ENCODE measurements around the gene BATF3.

Gene BATF3

GRCh38 chr1:212700892-212701819 lies 1.5 kb upstream of the BATF3 start:
- no peak overlapping the region for H3K27ac ChIP-seq
- no peak for TF ChIP-seq ZFX (IDR thresholded peaks at IDR 0.05)
- TF ChIP-seq CTCF (conservative IDR thresholded peaks at IDR 0.05) = no peak

- H3K27ac ChIP-seq = no peak overlapping the region
Observed at GRCh38 chr1:212700223-212700891, 717 bp upstream of the BATF3 start.

GRCh38 chr1:212699104-212699624 lies 476 bp downstream of the BATF3 start:
- H3K27ac ChIP-seq = peak overlapping the region; percentile 7; the same call in 1 of the 2 replicates
- TF ChIP-seq CTCF (conservative IDR thresholded peaks at IDR 0.05) = peak; percentile 81
- no peak for TF ChIP-seq ZFX (IDR thresholded peaks at IDR 0.05)

More at GRCh38 chr1:212700223-212700891, 717 bp upstream of the BATF3 start:
- TF ChIP-seq CTCF (conservative IDR thresholded peaks at IDR 0.05) (no peak), ZFX (IDR thresholded peaks at IDR 0.05) (no peak)

GRCh38 chr1:212698467-212699103 lies 1.1 kb downstream of the BATF3 start:
- TF ChIP-seq ZFX (IDR thresholded peaks at IDR 0.05) (no peak), CTCF (conservative IDR thresholded peaks at IDR 0.05) (no peak)
- no peak overlapping the region; the same call in 1 of the 2 replicates for H3K27ac ChIP-seq

- no peak overlapping the region for H3K27ac ChIP-seq
- no peak for TF ChIP-seq ZFX (IDR thresholded peaks at IDR 0.05)
- no peak for TF ChIP-seq CTCF (conservative IDR thresholded peaks at IDR 0.05)
Observed at GRCh38 chr1:212696721-212697331, 2.8 kb downstream of the BATF3 start.

- TF ChIP-seq CTCF (conservative IDR thresholded peaks at IDR 0.05) (no peak), ZFX (IDR thresholded peaks at IDR 0.05) (no peak)
Observed at GRCh38 chr1:212692774-212693644, 6.6 kb downstream of the BATF3 start.

More at GRCh38 chr1:212692774-212693644, 6.6 kb downstream of the BATF3 start:
- H3K27ac ChIP-seq = no peak overlapping the region

Data from C4-2B (cell line).